NCI-H510A (cell line): ENCODE measurements around the gene MAG.

Experiments
- DNase-seq: peaks from one replicate; lab custom pipeline; 2025; lab: John Stamatoyannopoulos, UW

The MAG gene

DNA sequence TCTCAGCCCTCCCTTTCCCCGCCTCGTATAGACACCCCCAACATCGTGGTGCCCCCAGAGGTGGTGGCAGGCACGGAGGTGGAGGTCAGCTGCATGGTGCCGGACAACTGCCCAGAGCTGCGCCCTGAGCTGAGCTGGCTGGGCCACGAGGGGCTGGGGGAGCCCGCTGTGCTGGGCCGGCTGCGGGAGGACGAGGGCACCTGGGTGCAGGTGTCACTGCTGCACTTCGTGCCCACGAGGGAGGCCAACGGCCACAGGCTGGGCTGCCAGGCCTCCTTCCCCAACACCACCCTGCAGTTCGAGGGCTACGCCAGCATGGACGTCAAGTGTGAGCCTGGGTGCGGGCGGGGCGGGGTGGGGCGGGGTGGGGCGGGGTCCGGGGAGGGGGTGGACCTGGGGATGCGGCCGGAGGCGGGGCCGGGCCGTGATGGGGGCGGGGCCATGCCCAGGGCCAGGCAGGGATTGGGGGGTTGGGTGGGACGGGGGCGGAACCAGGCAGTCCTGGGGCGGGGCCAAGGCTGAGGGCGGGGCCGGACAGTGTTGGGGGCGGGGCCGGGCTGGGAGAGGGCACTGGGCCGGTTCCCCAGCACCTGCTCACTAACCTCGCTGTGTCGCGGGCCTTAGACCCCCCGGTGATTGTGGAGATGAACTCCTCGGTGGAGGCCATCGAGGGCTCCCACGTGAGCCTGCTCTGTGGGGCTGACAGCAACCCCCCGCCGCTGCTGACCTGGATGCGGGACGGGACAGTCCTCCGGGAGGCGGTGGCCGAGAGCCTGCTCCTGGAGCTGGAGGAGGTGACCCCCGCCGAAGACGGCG, 7.8 kb downstream of the MAG start:
- DNase-seq, result no peak

DNA sequence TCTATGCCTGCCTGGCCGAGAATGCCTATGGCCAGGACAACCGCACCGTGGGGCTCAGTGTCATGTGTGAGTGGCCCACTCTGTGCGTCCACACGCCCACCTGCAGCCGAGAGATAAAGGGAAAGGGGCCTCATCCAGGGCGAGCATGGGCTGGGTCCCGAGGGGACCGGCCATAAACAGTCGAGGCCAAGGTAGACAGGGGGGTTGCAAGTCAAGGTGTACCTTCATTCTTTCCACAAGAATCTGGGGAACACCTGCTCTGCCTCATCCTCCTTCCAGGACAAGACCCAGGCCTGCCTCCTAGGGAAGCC, 8.3 kb downstream of the MAG start:
- DNase-seq, result no peak

DNA sequence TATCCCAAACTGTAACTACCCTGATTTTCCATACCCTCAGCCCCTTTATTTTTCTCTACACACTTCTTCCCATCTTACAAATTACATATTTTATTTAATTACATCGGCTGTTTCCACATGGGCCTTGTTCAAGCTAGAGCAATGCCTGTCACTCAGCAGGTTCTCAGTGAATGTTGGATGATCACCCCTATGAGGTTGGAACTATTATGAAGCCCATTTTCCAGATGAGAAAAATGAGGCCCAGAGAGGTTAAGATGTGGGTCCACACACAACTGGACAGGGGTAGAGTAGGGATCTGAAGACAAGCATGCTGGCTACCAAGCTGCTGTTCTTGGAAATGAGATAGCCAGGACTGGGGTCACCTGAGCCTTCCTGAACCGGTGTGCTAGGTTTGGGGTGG, 10.0 kb downstream of the MAG start:
- no peak for DNase-seq

DNA sequence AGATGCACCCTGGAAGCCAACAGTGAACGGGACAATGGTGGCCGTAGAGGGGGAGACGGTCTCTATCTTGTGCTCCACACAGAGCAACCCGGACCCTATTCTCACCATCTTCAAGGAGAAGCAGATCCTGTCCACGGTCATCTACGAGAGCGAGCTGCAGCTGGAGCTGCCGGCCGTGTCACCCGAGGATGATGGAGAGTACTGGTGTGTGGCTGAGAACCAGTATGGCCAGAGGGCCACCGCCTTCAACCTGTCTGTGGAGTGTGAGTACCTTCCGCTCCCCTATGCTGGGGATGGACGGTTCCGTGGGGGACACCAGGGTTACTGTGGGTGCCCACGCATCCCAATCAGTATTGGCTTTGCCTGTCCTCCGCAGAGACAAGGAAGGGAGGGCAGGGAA, 10.5 kb downstream of the MAG start:
- no peak for DNase-seq

DNA sequence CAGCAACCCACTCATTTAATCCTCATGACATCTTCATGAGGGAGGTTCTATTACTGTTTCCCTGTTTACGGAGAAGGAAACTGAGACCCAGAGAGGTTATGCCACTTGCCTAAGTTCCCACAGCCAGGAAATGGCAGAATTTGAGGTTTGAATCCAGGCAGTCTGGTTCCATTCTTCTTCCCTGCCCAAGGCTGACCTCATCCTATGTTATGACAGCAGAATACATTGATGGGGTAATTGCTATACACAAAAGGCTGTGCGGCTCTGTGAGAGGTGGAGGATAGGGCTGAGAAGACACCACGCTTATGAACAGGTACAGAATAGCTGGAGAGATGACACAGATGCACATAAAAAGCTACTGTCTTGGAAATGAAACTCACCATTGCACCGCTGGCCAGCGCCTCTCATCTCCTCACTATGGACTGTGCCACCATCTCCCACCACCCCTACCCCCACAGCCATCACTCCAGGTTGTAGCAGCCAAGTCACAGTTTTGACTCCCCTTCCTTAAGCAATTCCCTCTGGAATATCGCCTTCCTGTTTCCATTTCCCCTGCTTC, 11.5 kb downstream of the MAG start:
- no peak for DNase-seq

DNA sequence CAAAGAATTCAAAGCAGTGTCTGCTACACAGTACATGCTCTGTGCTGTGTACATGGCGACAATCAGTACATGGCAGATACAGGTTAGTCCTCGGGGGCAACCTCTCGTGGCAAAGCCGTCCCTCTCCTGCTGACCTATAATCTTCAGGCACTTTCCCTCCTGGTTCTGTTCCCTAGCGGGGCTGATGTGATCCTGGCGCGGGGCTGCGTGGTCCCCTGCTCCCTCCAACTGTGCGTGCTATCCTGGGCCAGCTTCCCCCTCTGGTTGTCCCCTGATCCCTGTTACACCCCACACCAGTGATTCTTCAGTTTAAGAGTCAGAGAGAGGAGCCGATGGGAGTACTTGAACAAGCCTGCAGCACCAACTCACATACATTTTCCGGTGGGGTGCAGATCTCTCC, 12.1 kb downstream of the MAG start:
- no peak for DNase-seq

DNA sequence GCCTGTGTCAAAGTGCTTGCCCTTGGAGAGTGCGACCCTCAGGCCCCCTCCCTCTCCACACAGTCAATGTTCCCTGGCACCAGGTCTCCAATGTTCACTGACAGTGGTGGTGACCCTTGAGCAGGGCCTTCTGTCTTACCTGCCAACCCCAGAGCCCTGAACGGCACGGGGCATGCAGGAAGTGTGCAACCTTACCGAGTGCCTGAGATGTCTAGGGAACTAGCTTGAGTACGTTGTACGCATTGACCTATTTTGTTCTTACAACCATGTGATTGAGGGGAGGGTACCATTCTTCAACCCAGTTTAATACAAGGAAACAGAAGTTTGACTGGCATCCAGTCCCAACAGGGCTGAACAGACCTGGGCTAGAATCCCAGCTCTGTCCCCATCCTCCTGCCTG, 13.2 kb downstream of the MAG start:
- no peak for DNase-seq

DNA sequence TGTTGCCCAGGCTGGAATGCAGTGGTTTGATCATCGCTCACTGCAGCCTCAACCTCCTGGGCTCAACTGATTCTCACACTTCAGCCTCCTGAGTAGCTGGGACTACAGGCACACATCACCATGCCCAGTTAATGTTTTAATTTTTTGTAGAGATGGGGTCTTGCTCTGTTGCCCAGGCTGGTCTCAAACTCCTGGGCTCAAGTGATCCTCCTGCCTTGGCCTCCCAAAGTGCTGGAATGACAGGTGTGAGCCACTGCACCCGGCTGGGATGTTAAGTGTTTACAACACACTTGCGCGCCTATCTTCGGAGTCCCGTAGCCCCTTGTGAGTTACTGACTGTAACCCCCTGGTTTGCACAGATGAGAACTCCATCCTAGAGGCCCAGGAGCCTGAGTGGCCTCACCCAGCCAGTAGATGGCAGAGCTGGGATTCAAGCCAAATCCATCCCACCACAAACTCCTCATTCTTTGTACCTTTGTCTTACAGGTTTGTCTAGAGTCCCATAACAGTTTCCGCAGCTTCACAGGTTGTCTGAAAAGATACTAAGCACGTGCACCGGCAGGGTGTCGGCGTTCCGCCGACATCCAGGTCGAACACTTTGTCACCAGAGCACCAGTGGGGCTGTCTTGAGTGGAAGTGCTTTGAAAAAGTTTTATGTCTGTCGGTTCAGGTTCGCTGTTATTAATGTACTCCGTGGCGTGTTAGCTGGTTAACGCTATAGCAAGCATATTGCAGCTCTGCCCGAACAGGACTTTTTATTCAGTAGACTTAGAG, 14.7 kb downstream of the MAG start:
- no peak for DNase-seq

DNA sequence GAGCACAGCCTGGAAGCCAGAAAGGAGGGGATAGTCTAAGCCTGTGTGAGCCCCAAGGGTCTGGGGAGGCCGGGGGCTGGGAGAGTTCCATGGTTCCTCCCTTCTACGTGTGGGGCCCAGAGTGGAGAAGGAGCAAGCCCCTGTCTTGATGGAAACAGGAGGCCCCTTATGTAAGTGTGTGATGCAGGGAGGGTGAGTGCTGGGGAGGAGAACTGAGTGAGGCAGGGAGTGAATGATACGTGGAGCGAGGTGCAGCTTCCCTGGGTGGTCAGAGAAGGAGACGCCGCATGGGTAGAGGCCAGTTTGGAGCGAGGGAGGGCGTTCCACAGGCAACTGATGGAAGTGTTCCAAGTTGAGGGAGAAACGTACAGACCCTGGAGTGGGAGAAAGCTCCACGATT, 16.0 kb downstream of the MAG start:
- DNase-seq, result no peak

DNA sequence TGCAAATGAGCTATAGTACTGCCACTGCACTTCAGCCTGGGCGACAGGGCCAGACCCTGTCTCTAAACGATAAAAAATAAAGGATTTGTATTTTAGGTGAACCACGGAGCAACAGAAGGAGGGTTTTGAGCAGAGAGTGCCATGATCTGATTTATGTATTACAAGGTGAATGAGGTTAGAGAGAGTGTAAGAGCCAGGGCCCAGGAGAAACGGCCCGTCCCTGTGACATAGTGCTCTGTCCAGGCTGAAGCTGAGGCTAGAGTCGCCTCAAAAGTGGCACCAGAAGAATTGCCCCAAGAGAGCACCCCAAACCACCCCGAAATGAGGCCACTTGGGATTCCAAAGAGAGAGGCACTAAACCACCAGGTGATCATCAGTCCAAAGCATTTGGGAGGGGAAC, 16.9 kb downstream of the MAG start:
- no peak for DNase-seq

DNA sequence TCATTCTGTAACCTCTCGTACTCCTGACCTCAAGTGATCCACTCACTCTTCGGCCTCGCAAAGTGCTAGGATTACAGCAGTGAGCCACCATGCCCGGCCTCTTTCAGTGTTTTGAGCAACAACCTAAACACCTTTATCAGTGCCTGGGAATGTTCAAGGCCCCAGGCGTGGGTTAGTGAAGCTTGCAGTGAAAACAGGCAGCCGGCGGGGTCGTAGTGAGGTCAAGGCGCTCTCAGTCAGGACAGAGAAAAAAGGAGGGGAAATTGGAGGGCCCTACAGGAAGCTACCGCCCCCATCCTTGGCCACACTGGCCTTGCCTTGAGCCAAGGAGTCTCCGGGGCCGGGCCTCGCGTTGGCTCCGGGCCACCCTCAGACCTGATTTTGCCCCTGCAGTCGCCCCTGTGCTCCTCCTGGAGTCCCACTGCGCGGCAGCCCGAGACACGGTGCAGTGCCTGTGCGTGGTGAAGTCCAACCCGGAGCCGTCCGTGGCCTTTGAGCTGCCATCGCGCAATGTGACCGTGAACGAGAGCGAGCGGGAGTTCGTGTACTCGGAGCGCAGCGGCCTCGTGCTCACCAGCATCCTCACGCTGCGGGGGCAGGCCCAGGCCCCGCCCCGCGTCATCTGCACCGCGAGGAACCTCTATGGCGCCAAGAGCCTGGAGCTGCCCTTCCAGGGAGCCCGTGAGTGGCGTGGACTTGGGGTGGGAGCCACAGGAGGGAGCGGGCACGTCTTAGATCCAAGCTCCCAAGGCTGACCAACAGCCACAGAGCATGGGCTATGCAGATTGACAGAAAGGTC, 17.7 kb downstream of the MAG start:
- DNase-seq, result no peak

DNA sequence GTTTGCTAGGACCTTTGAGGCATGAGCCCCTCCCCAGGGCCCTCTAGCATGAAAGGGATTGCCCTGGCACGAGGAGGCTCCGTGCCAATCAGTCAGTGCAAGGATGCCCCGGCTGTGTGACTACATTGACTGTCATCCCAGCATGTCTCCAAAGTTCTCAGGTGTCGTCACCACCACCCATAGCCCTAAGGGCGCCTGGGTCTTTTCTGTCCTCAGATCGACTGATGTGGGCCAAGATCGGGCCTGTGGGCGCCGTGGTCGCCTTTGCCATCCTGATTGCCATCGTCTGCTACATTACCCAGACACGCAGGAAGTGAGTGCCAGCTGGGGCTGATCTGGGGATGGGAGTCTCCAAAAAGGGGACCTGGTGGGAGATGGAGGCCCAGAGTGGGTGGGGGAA, 18.4 kb downstream of the MAG start:
- DNase-seq, result no peak

DNA sequence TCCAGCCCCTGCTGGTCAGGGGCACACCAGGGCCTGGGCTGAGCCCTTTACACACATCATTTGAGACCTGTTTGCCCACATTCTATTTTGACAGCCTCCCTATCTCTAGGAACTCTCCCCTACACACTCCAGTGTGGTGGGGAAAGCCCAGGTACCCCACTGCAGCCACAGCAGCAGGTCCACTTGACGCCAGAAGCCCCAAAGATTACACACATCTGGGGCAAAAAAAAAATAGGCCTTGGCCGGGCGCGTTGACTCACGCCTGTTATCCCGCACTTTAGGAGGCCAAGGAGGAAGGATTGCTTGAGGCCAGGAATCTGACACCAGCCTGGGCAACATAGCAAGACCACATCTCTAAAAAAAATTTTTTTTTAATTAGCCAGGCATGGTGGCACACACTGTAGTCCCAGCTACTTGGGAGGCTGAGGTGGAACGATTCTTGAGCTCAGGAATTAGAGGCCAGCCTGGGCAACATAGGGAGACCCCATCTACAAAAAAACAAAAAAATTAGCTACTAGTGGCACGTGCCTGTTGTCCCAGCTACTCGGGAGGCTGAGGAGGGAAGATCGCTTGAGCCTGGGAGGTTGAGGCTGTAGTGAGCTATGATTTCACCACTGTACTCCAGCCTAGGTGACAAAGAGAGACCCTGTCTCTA, 19.0 kb downstream of the MAG start:
- no peak for DNase-seq

DNA sequence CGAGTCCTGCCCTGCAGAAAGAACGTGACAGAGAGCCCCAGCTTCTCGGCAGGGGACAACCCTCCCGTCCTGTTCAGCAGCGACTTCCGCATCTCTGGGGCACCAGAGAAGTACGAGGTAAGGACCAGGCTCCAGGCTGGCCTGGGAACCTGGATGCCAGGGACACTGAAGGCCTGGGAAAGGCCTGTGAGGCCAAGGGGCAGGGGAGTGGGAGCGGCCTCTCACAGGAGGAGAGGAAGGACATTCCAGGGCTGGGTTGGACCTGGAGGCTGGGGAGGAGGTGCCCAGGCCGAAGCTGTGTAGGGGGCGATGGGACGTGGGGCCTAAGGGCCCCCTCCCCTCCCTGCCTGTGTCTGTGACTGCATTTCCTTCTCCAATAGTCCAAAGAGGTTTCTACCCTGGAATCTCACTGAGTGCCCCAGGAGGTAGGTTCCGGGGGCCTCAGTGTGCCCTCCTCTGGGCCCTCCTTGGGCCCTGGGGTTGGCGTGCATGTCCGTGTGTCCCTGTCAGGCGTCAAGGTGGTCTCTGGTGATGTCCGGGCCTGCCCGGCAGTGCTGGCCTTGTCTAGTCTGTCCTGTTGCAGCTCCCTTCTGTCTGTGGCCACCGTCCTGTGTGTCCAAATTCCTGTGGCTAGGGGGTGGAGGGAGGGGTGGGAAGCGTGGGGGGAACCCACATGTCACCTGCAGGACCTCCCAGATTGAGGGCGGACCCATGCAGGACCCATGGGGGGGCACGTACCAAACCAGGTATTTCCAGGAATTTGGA, 20.1 kb downstream of the MAG start:
- no peak for DNase-seq

DNA sequence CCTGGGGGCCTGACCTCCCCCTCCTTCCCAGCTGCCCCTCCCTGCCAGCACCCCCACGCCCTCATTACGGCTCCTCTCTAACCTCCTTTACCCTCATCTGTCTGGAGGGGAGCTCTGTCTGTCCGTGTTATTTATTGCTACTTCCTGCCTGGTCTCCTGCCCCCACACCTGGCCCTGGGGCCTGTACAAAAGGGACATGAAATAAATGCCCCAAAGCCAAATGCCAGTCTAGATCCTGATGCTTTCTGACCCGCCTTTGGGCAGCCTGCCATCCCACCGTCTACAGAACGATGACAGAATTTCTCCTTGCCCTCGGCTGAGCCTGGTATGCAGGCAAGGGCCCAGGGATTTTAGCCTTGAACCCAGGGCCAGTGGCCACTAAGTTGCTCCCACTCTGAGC, 21.6 kb downstream of the MAG start:
- DNase-seq, result no peak

DNA sequence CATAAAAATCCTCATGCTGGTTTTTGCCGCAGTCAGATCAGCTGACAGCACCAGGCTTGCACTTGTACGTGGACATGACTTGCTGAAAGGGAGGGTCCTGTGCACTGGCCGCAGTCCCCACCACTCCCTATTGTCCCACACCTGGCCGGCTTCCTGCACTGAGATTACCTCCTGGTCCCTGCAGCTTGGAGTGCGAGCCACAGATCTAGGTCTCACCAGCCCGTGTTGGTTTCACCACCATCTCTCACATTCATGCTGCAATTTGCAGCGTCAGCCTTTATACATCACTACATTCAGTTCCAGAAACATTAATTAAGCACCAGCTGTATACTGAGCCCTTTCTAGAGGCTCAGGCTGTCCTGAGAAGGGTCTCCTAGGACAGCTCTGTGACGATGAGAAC, 22.1 kb downstream of the MAG start:
- no peak for DNase-seq

DNA sequence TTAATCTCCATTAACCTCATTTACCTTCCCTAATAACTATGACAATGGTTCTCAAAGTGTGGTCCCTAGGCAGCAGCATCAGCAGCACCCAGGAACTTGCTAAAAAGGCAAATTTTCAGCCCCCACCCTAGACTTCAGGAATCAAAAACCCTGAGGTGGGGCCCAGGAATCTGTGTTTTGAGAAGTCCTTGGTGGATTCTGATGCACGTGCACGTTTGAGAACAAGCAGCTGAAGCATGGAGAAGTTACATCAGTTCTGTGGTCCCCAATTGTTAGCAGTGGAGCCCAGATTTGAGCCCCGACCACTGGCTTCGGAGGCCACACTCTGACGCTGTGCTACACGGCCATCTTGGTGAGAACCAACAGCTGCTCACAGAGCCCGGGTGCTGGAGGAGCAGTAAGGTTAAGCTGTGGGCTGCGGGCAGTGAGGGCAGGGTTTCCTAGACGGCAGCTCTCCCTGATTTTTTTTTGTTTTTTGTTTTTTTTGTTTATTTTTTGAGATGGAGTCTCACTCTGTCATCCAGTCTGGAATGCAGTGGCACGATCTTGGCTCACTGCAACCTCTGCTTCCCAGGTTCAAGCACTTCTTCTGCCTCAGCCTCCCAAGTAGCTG, 23.0 kb downstream of the MAG start:
- DNase-seq, result no peak

DNA sequence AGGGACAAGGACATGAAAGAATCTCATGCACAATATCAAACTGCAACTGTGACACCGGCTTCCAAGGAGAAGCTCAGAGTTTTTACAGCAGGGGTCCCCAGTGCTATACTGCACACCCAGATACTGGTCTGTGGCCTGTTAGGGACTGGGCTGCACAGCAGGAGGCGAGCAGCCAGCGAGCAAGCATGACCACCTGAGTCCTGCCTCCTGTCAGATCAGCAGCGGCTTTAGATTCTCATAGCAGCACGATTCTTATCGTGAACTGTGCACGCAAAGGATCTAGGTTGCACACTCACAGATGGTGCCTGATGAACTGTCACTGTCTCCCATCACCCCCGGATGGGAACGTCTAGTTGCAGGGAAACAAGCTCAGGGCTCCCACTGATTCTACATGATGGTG, 23.9 kb downstream of the MAG start:
- no peak for DNase-seq

DNA sequence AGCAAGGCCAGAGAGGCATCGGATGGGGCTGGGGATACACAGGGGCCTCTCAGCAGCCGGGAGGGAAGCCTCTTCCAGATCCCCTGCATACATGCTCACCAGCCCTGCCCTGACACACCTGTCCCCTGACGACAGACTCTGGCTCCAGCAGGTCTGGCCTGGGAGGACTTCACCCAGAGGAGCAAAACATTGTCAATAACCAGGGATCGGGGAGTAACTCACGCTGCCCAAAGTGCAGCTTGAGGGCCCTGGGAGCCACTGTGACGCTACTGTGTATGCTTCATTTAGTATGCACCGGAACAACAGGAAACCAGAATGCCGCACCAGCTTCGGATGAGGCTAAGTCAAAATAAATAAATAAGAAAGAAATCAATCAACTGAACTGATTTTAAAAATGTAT, 24.6 kb downstream of the MAG start:
- no peak for DNase-seq

DNA sequence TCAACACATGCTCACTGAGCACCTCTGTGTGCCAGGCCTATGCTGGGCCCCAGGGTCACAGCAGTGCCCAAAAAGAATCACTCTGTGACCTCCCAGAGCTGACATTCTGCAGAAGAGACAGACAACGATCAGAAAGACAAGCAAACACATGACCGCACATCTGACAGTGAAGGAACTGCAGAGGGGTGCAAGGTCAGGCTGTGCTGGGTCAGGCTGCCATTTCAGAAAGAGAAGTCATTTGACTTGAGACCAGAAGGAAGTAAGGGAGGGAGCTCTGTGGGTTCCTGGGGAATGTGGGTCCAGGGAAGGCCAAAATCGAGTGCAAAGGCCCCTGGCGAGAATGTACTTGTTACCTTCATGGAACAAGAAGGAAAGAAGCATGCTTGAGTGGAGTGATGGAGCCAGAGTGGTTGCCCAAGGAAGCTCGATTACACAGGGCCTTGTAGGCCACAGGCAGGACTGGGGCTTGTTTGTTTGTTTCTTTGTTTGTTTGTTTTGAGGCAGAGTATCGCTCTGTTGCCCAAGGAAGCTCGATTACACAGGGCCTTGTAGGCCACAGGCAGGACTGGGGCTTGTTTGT, 25.6 kb downstream of the MAG start:
- DNase-seq, result no peak
